Neutrophil (primary cell): Measurements from ENCODE around the gene TFDP1.

ENCODE experiments used
- H3K27ac ChIP-seq: fragments of 200-600 bp; sonication (generic); 2 replicates; pipeline ENCODE4 v1.5.1; 2016; ENCODE audit warnings: mild to moderate bottlenecking, moderate library complexity
- H3K27me3 ChIP-seq: fragments of 200-600 bp; sonication (generic); 2 replicates; pipeline ENCODE4 v1.6.0; 2016; ENCODE audit warnings: mild to moderate bottlenecking
- H3K36me3 ChIP-seq: fragments of 200-600 bp; sonication (generic); 2 replicates; pipeline ENCODE4 v1.5.1; 2017
- H3K4me1 ChIP-seq, 2 experiments: fragments of 200-600 bp in 1 of 2; sonication (generic) in 1 of 2; 1 replicate in 1 of 2; 2 replicates in 1 of 2; pipeline versions ENCODE4 v1.5.1 to v1.6.1; 2013 to 2016; ENCODE audit warnings: low read depth in 1 of 2, low read length in 1 of 2, mild to moderate bottlenecking in 1 of 2, moderate library complexity in 1 of 2; ENCODE audit not compliant: control insufficient read depth in 1 of 2, insufficient read depth in 1 of 2
- H3K4me3 ChIP-seq, 2 experiments: fragments of 200-600 bp in 1 of 2; sonication (generic) in 1 of 2; 1 replicate in 1 of 2; 2 replicates in 1 of 2; pipeline ENCODE4 v1.5.1; 2013 to 2016; ENCODE audit warnings: low read depth in 1 of 2, low read length in 1 of 2, mild to moderate bottlenecking in 1 of 2, moderate library complexity in 1 of 2
- H3K9me3 ChIP-seq: fragments of 200-600 bp; sonication (generic); 2 replicates; pipeline ENCODE4 v1.5.1; 2016
- CTCF ChIP-seq: fragments of 200-600 bp; sonication (generic); IDR thresholded peaks from 2 replicates; pipeline ENCODE4 v1.5.1; 2016; ENCODE audit warnings: antibody characterized with exemption

The TFDP1 gene

GRCh38 chr13:113602291-113602988, 17.9 kb downstream of the TFDP1 start:
- H3K27me3 ChIP-seq = no peaks in the 10 kb centered on the region
- H3K27ac ChIP-seq = no peak overlapping the region
- no peaks in the 10 kb centered on the region for H3K9me3 ChIP-seq
- no peak for TF ChIP-seq CTCF
- H3K4me1 ChIP-seq = peaks cover 40 to 46% of the 10 kb centered on the region in 2 experiments
- H3K4me3 ChIP-seq = no peak overlapping the region
- H3K36me3 ChIP-seq = peaks cover 12% of the 10 kb centered on the region

GRCh38 chr13:113603116-113603710, 18.7 kb downstream of the TFDP1 start:
- peak overlapping the region; percentile 97 for H3K27ac ChIP-seq
- H3K4me1 ChIP-seq = peaks cover 47 to 54% of the 10 kb centered on the region in 2 experiments
- H3K9me3 ChIP-seq = no peaks in the 10 kb centered on the region
- H3K27me3 ChIP-seq = no peaks in the 10 kb centered on the region
- H3K4me3 ChIP-seq = no peak overlapping the region
- peaks cover 5% of the 10 kb centered on the region for H3K36me3 ChIP-seq
- no peak for TF ChIP-seq CTCF

- Histone ChIP-seq H3K27ac (peak overlapping the region; percentile 97), H3K4me3 (no peak overlapping the region), H3K27me3 (no peaks in the 10 kb centered on the region), H3K36me3 (peaks cover 3% of the 10 kb centered on the region), H3K4me1 (peaks cover 57 to 64% of the 10 kb centered on the region in 2 experiments), H3K9me3 (no peaks in the 10 kb centered on the region)
- TF ChIP-seq CTCF = no peak
Observed at GRCh38 chr13:113604186-113604585, 19.6 kb downstream of the TFDP1 start.

- Histone ChIP-seq H3K27ac (peak overlapping the region; percentile 97), H3K36me3 (no peaks in the 10 kb centered on the region), H3K4me3 (no peak overlapping the region), H3K9me3 (no peaks in the 10 kb centered on the region), H3K4me1 (peaks cover 70 to 73% of the 10 kb centered on the region in 2 experiments), H3K27me3 (no peaks in the 10 kb centered on the region)
- no peak for TF ChIP-seq CTCF
Observed at GRCh38 chr13:113605461-113605860, 20.9 kb downstream of the TFDP1 start.

GRCh38 chr13:113605866-113606438, 21.4 kb downstream of the TFDP1 start:
- Histone ChIP-seq H3K36me3 (no peaks in the 10 kb centered on the region), H3K4me1 (peaks cover 72 to 73% of the 10 kb centered on the region in 2 experiments), H3K27me3 (no peaks in the 10 kb centered on the region), H3K9me3 (no peaks in the 10 kb centered on the region), H3K4me3 (peak overlapping the region; percentile 46 to 58), H3K27ac (peak overlapping the region; percentile 97)
- no peak for TF ChIP-seq CTCF
